ENCODE measurements around the gene GNG4. TPM values are rescaled to one million over a fixed set of nuclear protein-coding genes. Genes with fewer than 3 reads are reported as not detected.

GNG4 gene
- polyA plus RNA-seq, 3 donors from 2014 or later = not detected

DNA sequence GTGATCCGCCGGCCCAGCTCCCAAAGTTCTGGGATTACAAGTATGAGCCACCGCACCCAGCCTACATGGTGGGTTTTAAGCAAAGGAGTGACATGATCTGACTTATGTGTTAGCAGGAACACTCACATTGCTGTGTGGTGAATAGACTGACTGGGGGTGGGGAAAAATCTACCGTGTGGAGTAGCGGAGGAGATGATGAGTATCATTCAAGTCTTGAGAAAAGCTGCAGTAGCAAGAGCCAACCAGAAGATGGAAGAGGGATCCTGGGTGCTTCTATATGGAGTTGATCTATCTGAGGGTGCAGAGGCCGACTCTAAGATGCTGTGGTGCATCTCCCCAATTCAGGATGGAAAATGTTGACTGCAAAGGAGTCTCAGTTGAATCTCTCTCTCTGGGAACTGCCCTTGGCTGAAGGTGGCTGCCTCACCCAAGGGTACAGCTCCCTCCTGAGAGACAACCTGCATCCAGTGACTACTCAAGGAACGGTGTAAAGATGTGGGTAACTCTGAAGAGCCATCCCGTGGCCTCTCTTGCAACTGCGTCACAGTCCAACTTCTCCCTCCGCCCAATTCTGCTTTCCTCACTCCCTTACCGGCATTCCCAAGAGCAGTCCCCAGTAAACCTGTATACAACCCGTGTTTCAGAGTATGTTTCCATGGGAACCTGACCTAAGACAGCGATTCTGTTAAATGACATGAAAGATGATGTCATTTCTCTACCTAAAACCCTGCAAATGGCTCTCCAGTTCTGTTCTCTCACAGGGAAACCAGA is 137.9 kb downstream of the GNG4 start:
- no peak overlapping the region for H3K4me3 Mint-ChIP-seq
- DNase-seq = no peak
- no peaks in the 10 kb centered on the region for H3K9me3 Mint-ChIP-seq
- H3K27ac Mint-ChIP-seq = no peak overlapping the region
- no peaks in the 10 kb centered on the region for H3K4me1 Mint-ChIP-seq
- peaks cover 2 to 6% (median 4%) of the 10 kb centered on the region in 3 donors for H3K27me3 Mint-ChIP-seq (ENCODE audit: low read depth in 3 of 3)
- H3K36me3 Mint-ChIP-seq = no peaks in the 10 kb centered on the region

DNA sequence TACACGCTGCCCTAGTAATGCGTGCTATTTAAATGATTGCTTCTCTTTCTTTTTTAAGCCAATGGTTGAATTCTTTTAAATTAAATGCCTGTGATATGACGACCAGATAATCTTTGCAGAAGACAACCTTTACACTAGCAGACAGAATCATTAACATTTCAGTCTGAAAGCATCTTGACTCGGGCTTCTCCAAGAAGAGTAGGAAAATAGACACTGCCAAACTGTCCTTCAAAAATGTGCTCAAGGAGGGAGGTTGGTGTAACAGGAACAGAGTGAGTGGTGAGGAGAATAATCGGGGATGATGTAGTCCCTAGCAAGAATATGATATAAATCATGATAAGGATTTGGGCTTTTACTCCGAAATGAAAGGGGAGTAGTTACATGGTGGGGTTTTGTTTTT is 138.8 kb downstream of the GNG4 start:
- no peak overlapping the region for H3K4me3 Mint-ChIP-seq
- DNase-seq = no peak
- H3K27me3 Mint-ChIP-seq (ENCODE audit: low read depth in 3 of 3) = peaks cover 2 to 6% (median 4%) of the 10 kb centered on the region in 3 donors
- H3K27ac Mint-ChIP-seq = no peak overlapping the region
- no peaks in the 10 kb centered on the region for H3K36me3 Mint-ChIP-seq
- H3K9me3 Mint-ChIP-seq = no peaks in the 10 kb centered on the region
- H3K4me1 Mint-ChIP-seq = peaks cover 0 to 2% of the 10 kb centered on the region in 2 donors

DNA sequence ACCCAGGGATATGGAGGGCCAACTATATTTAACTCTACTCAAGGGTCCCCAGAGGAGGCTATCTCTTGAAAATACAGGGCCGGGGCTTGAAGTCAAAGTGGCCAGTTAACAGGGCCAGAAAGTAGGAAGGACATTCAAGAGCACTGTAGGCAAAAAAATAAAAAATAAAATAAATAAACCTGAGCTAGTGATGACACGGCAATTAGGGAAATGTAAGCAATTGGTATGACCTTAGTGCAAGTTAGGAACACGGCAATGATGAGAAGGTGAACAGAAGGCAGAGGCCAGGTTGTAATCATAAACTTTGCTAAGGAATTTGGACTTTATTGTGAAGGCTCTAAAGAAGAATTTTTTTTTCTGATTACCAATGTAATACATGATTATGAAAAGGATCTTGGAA is 142.0 kb downstream of the GNG4 start:
- Mint-ChIP-seq H3K4me1 (peaks cover 14 to 17% of the 10 kb centered on the region in 2 donors), H3K27ac (no peak overlapping the region), H3K9me3 (no peaks in the 10 kb centered on the region), H3K27me3 (ENCODE audit: low read depth in 3 of 3) (peaks cover 8 to 21% (median 16%) of the 10 kb centered on the region in 3 donors), H3K36me3 (no peaks in the 10 kb centered on the region), H3K4me3 (no peak overlapping the region)
- DNase-seq = no peak

DNA sequence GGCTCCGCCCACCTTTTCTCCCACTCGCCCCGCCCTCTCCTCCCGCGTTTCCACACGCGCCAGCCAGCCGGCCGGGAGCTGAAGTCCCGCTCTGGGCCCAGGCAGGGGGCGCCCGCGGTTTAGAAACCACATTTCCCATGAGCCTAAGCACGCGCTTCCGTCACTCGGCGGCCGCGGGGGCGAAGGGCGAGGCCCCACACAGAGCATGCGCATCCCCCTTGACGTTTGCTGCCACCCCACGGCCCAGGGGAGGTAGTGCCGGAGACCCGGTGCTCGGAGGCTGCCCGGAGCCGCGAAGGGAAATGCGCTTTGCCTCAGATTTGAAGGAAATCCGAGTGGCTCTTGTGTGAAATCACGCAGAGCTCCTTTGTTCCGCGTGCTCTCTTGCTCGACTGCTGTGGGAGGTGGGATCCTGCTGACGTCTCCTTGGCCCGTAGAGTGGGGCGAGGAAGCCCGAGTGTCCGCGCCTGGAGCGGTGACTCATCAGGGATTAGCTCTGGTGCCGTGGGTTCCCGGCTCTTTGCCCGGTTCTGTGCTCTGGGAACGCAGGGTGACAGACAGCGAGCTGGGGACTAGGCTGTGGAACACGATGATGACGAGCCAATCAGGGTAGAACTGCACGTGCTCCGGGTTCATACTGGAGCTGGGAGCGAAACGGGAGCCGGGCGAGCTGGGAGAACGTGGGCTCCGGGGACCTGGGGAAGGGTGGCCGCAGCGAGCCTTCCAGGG is 144.9 kb downstream of the GNG4 start:
- H3K27ac Mint-ChIP-seq = peak overlapping the region; percentile 89 to 98 (median 96)
- H3K9me3 Mint-ChIP-seq = no peaks in the 10 kb centered on the region
- DNase-seq = peak; percentile 98
- peak overlapping the region; percentile 91 to 97 (median 95) for H3K4me3 Mint-ChIP-seq
- H3K4me1 Mint-ChIP-seq = peaks cover 17 to 18% of the 10 kb centered on the region in 2 donors
- peaks cover 8 to 15% (median 13%) of the 10 kb centered on the region in 3 donors for H3K27me3 Mint-ChIP-seq (ENCODE audit: low read depth in 3 of 3)
- H3K36me3 Mint-ChIP-seq = peaks cover 0 to 3% (median 0%) of the 10 kb centered on the region in 3 donors

GRCh38 chr1:235504122-235504493 is 145.5 kb downstream of the GNG4 start, which contains the start of gene B3GALNT2:
Gene B3GALNT2 (minus strand): TSS chr1:235504452. CDS start chr1:235504252, 200 bp downstream.
- no peaks in the 10 kb centered on the region for H3K9me3 Mint-ChIP-seq

GRCh38 chr1:235503403-235504121 is 146.0 kb downstream of the GNG4 start:
- Mint-ChIP-seq H3K4me3 (peak overlapping the region; percentile 88 to 95 (median 91)), H3K9me3 (no peaks in the 10 kb centered on the region), H3K36me3 (peaks cover 0 to 3% (median 0%) of the 10 kb centered on the region in 3 donors), H3K4me1 (peaks cover 17 to 18% of the 10 kb centered on the region in 2 donors), H3K27ac (peak overlapping the region; percentile 85 to 95 (median 92)), H3K27me3 (ENCODE audit: low read depth in 3 of 3) (peaks cover 8 to 15% (median 13%) of the 10 kb centered on the region in 3 donors)
- DNase-seq = peak in 1 of 3 donors; percentile 33

More at GRCh38 chr1:235504122-235504493, 145.5 kb downstream of the GNG4 start, which contains the start of gene B3GALNT2:
- H3K4me1 Mint-ChIP-seq = peaks cover 17 to 18% of the 10 kb centered on the region in 2 donors
- DNase-seq = no peak
- H3K4me3 Mint-ChIP-seq = peak within 1 kb of the TSS; percentile 91 to 97 (median 95)
- H3K27ac Mint-ChIP-seq = peak within 1 kb of the TSS; percentile 89 to 98 (median 96)
- H3K27me3 Mint-ChIP-seq (ENCODE audit: low read depth in 3 of 3) = peaks cover 8 to 15% (median 13%) of the 10 kb centered on the region in 3 donors
- H3K36me3 Mint-ChIP-seq = peaks cover 0 to 3% (median 0%) of the 10 kb centered on the region in 3 donors

DNA sequence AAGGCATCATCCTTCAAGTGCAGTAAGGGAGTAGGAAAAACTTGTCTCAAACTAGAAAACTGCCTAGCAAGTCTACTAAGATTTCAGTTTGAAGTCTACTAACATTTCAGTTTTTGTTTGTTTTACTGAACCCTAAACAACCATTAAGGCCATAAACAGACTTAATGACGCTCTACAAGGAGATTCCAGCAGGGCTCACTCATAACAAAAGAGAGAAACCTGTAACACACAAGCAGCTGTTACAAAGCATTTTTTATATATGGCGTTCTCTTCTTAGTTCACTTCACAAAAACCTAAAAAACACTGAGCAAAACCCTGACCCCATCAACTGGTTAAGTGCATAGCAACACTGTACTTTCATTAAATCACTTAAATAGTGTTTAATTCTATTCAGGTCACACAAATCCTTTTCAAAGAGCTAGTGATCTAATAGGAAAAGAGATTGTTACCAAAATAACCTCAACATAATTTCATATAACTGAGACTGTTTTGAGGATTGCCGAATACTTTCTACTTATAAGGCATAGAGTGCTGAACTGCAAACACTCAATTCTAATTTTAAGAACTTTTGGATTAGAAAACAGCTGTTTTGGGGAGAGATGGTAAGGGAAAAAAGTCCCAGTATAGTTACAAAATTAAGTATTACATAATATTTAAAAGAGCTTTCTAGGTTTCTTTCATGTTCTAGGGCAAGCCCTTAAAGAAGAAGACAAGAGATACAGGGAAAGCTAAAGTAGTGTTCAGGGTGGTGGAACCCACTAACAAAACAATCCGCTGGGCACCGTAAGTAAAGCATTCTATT is 146.8 kb downstream of the GNG4 start:
- H3K4me1 Mint-ChIP-seq = peaks cover 17 to 18% of the 10 kb centered on the region in 2 donors
- H3K27me3 Mint-ChIP-seq (ENCODE audit: low read depth in 3 of 3) = peaks cover 8 to 15% (median 13%) of the 10 kb centered on the region in 3 donors
- peak overlapping the region; percentile 85 to 95 (median 92) for H3K27ac Mint-ChIP-seq
- H3K36me3 Mint-ChIP-seq = peaks cover 0 to 3% (median 0%) of the 10 kb centered on the region in 3 donors
- H3K4me3 Mint-ChIP-seq = peak overlapping the region; percentile 88 to 95 (median 91)
- DNase-seq = peak in 1 of 3 donors; percentile 5
- no peaks in the 10 kb centered on the region for H3K9me3 Mint-ChIP-seq

GRCh38 chr1:235500971-235501540 is 148.5 kb downstream of the GNG4 start:
- Mint-ChIP-seq H3K9me3 (no peaks in the 10 kb centered on the region), H3K4me3 (no peak overlapping the region), H3K36me3 (peaks cover 0 to 3% (median 0%) of the 10 kb centered on the region in 3 donors), H3K4me1 (peaks cover 16 to 17% of the 10 kb centered on the region in 2 donors), H3K27me3 (ENCODE audit: low read depth in 3 of 3) (peaks cover 8 to 15% (median 13%) of the 10 kb centered on the region in 3 donors), H3K27ac (peak overlapping the region in 1 of 6 donors; percentile 18)
- DNase-seq = no peak

Other genes starting within 250 kb of the GNG4 start
- gene B3GALNT2, start 145.3 kb downstream of the GNG4 start, polyA plus RNA-seq = 1 to 10 TPM; 4.0 to 5.2 (median 4.9) TPM
- gene LYST, start 217.1 kb upstream of the GNG4 start, polyA plus RNA-seq = 10 to 100 TPM; 21.8 to 39.3 (median 27.7) TPM

All from immature natural killer cell (primary cell).